ENCODE measurements around the gene SNED1.

DNA sequence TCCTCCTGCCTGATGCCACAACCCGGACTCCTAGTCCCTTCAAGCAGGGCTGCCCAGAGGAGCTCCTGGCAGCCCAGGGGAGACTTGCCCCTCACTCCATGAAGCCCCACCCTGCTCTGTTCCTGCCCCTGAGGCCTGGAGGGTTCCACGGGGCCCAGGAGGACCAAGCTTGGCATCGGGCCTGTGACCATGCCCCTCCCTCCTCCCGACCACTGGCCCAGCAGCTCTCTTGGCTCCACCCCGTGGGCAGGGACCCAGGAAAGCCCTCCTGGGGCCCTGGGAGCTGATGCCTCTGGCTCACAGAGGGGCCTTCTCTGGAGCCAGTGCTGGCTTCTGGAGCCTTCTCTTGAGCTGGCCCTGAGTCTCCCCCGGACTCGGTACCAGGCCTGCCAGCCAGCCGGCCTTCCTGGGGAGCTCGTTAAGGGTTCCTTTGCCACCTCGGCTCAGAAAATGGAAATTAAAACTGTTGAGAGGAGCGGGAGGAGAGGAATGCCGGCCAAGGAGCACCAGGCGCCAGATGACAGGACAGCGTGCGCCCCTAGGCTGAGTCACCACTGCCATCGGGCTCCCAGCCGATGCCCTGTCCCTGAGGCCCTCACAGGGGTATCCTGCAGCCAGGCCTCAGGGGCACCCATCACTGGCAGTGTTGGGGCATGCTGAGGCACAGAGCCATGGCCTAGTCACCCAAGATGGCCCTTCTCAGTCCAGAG lies 40.6 kb upstream of the SNED1 start:
- TF ChIP-seq, protein P1, sequence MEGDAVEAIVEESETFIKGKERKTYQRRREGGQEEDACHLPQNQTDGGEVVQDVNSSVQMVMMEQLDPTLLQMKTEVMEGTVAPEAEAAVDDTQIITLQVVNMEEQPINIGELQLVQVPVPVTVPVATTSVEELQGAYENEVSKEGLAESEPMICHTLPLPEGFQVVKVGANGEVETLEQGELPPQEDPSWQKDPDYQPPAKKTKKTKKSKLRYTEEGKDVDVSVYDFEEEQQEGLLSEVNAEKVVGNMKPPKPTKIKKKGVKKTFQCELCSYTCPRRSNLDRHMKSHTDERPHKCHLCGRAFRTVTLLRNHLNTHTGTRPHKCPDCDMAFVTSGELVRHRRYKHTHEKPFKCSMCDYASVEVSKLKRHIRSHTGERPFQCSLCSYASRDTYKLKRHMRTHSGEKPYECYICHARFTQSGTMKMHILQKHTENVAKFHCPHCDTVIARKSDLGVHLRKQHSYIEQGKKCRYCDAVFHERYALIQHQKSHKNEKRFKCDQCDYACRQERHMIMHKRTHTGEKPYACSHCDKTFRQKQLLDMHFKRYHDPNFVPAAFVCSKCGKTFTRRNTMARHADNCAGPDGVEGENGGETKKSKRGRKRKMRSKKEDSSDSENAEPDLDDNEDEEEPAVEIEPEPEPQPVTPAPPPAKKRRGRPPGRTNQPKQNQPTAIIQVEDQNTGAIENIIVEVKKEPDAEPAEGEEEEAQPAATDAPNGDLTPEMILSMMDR (IDR thresholded peaks at IDR 0.05; ENCODE audit: borderline replicate concordance, extremely low read depth, low read length, poor library complexity, severe bottlenecking): no peak
- TF ChIP-seq EZH2 (IDR thresholded peaks at IDR 0.05; ENCODE audit: borderline replicate concordance, low read depth, low read length, severe bottlenecking): no peak
